Right cardiac atrium (tissue), 5 donors: Measurements from ENCODE around the gene CNTNAP2. TPM values are rescaled to one million over a fixed set of nuclear protein-coding genes. Genes with fewer than 3 reads are reported as not detected.
A peak's percentile ranks its signal among the peaks of the same experiment; 100 is the strongest.

ENCODE experiments used
- ATAC-seq, 2 donors: fragments of 200-7000 bp; cut with Tn5 transposase; one replicate each; pipeline versions ENCODE4 v1.8.0 to v1.9.1; 2020; ENCODE audit warnings: moderate library complexity in 2 of 2, mild to moderate bottlenecking in 1 of 2
- DNase-seq, 3 donors: peaks; one replicate each; pipeline ENCODE4 v3.0.0-alpha.2; 2020
- H3K27ac ChIP-seq: one replicate; pipeline ENCODE4 v1.5.1; 2013; ENCODE audit warnings: mild to moderate bottlenecking, low read length, control low read depth, moderate library complexity
- H3K27me3 ChIP-seq: one replicate; pipeline ENCODE4 v1.6.1; 2013; ENCODE audit not compliant: control insufficient read depth, insufficient read depth
- H3K4me1 ChIP-seq: one replicate; pipeline ENCODE4 v1.6.1; 2013; ENCODE audit warnings: low read length; ENCODE audit not compliant: control insufficient read depth, insufficient read depth
- H3K4me3 ChIP-seq: one replicate; pipeline ENCODE4 v1.5.1; 2013; ENCODE audit warnings: low read length, control low read depth
- H3K9me3 ChIP-seq: one replicate; pipeline ENCODE4 v1.6.1; 2013; ENCODE audit warnings: low read length; ENCODE audit not compliant: control insufficient read depth
- WGBS: extraction: QIAGEN DNeasy Blood & Tissue Kit; methylation state at CpG from one replicate; pipeline ENCODE4 v1.1.7; 2013; 5-methylcytosine and 5-hydroxymethylcytosine counted together
- intact Hi-C, 4 donors: fragments of 100-400 bp; cut with DNase I; formaldehyde crosslinking; loops; one replicate each; pipeline versions ENCODE4 v1.11.0 to v1.14.0; 2022 to 2023
- polyA plus RNA-seq: library from polyadenylated mRNA; stranded (reverse); fragments of 200-250 nt; gene quantifications from one replicate; pipeline ENCODE4 v1.2.3, GENCODE V29; 2013
- total RNA-seq, 4 donors: library from RNA; stranded (reverse); fragmentation: NEBNext Ultra II Directional; extraction: Animal tissue kit (Norgen Biotek cat#: 25700); gene quantifications; one replicate each; pipeline ENCODE4 v1.2.1, GENCODE V29; 2021
- donor health status: healthy with polysubstance abuse.
- donor health status: DM: no; HTN: yes; CAD: no.
- donor health status: DM: no; HTN: no; CAD: no.
- donor health status: DM: no; HTN: yes; CAD: no; lungs with severe emphysema.
- donor health status: DM: yes; HTN: yes; CAD: no.

The CNTNAP2 gene
- total and polyA plus RNA-seq, 5 donors: 0.23 to 1.7 (median 0.91) TPM; not detected in 1

DNA sequence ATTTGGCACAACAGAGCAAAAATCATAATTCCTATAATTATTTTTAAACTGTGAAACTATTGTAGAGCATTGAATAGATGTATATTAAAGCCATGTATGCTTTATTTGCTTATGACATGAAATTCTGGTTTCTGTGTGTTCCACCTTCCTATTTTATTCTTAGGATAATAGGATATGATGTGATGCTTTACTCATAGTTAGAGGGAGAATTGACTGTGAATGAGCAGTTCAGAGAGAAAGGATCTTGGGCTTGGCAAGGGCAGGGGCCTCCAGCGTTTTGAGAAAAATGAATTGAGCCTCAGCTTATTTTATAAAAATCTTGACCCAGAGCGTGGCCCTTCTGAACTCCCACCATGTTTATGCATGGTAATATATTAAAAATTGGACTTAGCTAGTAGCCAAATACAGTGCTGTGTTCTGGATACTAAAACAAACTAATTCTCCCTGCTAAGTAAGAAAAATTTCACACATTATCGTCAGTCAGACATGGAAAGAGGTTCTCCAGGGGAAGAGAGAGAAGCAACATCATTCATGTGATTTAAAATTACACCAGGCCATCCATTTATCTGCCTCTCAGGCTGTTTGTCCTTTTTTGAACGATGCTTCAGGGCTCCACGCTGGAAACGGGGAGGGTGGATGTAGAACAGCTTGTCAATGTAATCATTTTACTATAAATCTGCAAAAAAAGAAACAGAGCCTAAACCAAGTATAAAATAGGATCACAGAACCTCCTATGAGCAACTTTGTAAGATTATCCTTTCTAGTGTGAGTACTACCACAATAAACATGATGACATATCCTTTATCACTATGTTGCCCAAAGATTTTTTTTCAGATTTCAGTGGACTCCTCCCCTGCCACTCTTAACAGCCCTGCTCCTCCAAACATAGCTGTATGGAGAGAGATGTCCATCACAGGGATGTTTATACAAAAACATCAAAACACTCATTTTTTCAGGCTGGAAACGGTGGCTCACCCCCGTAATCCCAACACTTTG lies 2215.9 kb downstream of the CNTNAP2 start:
- Histone ChIP-seq H3K27me3 (no peaks in the 10 kb centered on the region), H3K9me3 (no peaks in the 10 kb centered on the region), H3K4me1 (no peaks in the 10 kb centered on the region), H3K4me3 (no peak overlapping the region), H3K27ac (no peak overlapping the region)
- intact Hi-C loops: no loop called here
- no peak for ATAC-seq
- no peak for DNase-seq
- WGBS: 81% methylated on average over 8 of the region's 8 CpGs

DNA sequence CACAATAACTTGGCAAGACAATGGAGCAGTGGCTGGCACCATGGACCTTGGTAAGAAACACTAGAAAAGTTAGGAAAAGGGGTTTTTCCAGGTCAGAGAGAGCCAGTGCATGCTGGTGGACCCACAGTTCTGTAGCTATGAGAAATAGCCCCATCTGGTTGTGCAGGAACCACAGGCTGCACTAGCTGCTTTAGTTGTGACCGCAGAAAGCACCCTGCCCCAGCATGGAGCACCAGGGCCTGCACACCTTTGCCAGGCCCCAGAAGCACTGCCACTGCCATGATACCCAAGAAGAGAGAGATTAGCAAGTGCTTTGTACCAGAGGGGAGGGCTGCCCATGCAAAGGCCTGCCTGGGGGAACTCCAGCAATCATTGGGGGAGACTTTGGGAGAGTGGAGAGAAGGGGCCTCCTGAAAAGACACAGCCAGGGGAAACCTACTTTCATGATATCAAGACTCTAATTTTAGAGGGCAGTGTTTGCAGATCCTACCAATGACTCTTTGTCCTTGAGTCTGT lies 2217.9 kb downstream of the CNTNAP2 start:
- Histone ChIP-seq H3K4me1 (no peaks in the 10 kb centered on the region), H3K27ac (no peak overlapping the region), H3K27me3 (no peaks in the 10 kb centered on the region), H3K4me3 (no peak overlapping the region), H3K9me3 (no peaks in the 10 kb centered on the region)
- DNase-seq: no peak
- WGBS: 96% methylated on average over 1 of the region's 1 CpG
- intact Hi-C loops: no loop called here
- no peak for ATAC-seq

DNA sequence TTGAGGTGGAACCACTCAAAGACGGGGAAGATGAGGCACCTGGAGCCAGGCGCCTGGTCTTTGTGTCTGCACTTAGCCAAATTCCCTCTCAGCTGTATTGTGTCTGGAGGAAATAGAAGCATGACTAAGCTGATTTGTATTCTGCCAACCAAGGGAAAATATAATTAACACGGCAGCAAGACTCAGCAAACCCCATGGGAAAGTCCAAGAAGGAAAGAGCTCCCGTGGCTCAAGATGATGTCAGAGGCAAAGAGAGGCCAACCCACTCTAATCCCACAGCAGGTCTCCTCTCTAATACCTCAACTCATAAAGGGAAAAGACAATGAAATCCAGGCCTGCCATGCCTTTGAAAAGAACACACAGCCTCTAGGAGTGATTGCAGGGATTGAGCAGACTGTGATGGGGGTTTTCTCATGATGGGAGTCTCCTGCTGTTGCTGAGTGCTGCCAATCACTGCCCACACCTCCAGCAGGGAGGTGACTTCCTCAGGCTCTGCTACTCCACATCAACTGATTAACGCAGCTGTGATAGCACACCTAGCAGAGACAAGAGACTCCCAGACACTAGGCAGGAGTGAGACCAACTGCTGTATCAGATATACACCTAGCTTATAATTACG lies 2218.5 kb downstream of the CNTNAP2 start:
- WGBS: 26% methylated on average over 6 of the region's 6 CpGs
- H3K9me3 ChIP-seq: no peaks in the 10 kb centered on the region
- H3K27ac ChIP-seq: no peak overlapping the region
- no peak overlapping the region for H3K4me3 ChIP-seq
- peak in 1 of 2 donors; percentile 70 for ATAC-seq
- DNase-seq: no peak
- intact Hi-C loops: no loop called here
- H3K4me1 ChIP-seq: no peaks in the 10 kb centered on the region
- H3K27me3 ChIP-seq: no peaks in the 10 kb centered on the region

DNA sequence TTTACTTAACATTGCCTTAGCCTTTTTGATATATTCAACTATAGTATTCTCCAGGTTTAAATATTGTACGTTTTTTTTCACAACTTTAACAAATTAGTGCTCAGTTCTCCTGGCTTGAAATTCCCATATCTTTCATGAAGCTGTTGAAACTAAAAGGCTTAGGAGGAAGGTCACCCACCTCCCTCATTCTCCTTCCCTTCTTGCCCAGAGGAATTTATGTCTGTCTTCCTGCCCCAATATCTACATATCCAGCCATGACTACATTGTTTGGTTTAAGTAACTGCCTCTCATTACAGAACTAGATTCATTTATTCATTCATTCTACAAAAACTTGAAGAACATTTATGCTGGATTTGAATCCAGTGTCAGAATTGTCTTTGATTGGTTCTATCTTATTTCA lies 2219.2 kb downstream of the CNTNAP2 start:
- no peaks in the 10 kb centered on the region for H3K4me1 ChIP-seq
- WGBS: 55% methylated on average over 1 of the region's 1 CpG
- intact Hi-C loops: no loop called here
- no peaks in the 10 kb centered on the region for H3K9me3 ChIP-seq
- no peak for ATAC-seq
- H3K27ac ChIP-seq: no peak overlapping the region
- H3K27me3 ChIP-seq: no peaks in the 10 kb centered on the region
- DNase-seq: no peak
- H3K4me3 ChIP-seq: no peak overlapping the region

DNA sequence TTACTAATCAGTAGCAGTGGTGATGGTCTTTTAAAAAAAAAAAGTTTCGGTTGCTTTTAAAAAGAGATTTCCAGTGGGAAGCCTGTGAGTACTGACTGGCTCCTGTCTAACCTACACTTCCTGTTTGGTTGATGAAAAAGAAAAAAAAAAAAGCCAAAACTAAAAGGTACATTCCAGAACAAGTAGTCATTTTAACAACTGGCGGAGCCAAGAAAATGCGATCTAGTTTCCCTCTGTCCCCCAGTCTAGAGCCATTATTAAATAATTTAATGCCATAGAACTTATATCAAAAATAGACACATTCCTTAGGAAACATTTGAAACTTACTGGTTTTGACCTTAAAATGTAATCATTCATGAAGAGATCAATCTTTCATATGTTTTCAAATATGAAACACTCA lies 2219.8 kb downstream of the CNTNAP2 start:
- Histone ChIP-seq H3K27me3 (no peaks in the 10 kb centered on the region), H3K4me3 (no peak overlapping the region), H3K4me1 (no peaks in the 10 kb centered on the region), H3K9me3 (no peaks in the 10 kb centered on the region), H3K27ac (no peak overlapping the region)
- intact Hi-C loops: no loop called here
- 83% methylated on average over 3 of the region's 3 CpGs for WGBS
- DNase-seq (no peak), ATAC-seq (no peak)

DNA sequence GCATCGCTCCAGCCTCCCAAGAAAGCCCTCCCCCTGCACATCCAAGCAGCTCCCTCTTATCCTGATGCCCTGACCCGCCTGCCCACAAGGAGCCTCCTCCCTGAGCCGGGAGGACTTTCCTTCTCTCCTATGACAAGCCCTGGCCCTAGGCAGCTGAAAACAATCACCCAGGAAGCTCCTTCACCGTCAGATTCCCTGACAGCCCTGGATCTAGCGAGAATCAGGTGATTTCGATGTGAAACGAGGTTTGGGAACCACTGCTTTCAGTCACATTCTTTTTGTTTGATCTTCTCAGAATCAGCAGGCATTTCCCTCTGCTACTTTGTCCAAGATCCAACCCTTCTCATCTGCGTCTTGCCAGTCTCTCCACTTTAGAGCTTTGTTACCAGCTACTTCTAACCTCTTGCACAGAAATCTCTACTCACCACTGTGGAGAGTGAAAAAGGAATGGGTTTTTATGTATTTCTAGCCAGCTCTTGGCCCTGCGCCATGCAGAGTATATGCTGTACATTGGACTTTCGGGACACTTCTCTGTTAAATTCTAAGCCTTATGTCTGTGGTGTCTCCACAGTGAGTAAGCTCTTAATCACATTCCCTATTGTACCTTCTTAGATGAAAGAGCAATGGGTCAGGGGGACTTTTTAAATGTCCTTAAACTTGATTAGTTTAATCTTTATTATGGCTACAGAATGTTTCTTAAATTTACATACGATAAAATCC lies 2220.8 kb downstream of the CNTNAP2 start:
- Histone ChIP-seq H3K4me3 (no peak overlapping the region), H3K9me3 (no peaks in the 10 kb centered on the region), H3K27ac (no peak overlapping the region), H3K27me3 (peaks cover 1% of the 10 kb centered on the region), H3K4me1 (no peaks in the 10 kb centered on the region)
- ATAC-seq (no peak), DNase-seq (no peak)
- WGBS: 67% methylated on average over 11 of the region's 11 CpGs
- intact Hi-C loops: no loop called here

DNA sequence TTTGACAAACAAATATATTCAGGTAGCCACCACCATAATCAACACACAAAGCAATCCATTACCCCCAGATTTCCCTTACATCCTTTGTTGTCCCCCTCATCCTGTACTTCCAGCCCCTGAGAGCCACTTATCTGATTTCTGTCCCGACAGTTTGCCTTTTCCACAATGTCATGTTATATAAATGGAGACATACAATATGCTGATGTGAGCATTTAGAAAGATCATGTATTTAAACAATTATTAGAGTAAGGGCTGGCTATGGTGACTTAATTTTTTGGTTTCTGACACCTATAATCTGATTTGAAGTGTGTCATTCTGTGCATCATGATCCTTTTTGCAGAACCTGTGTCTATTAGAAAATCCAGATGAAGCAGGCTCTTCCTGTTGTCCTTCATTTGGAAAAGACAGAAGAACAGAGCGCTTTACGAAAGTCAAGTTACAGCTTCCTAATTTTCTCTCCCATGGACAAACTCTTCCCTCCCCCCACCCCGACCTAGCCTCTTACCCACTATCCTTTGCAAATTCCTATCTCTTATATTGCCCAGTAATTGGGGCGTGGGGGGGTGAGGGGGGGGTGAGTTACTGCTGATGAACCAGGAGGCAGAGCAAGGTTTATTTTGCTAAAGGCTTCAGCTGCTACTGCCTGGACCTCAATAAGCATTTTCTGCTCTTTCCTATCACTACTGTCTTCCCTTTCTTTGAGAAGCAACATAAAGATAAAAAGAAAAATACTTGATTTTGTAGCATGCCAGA lies 2221.6 kb downstream of the CNTNAP2 start:
- no peak for ATAC-seq
- H3K27me3 ChIP-seq: peaks cover 3% of the 10 kb centered on the region
- H3K9me3 ChIP-seq: no peaks in the 10 kb centered on the region
- H3K4me1 ChIP-seq: no peaks in the 10 kb centered on the region
- DNase-seq: no peak
- intact Hi-C loops: no loop called here
- H3K4me3 ChIP-seq: no peak overlapping the region
- H3K27ac ChIP-seq: no peak overlapping the region
- 36% methylated on average over 5 of the region's 5 CpGs for WGBS

DNA sequence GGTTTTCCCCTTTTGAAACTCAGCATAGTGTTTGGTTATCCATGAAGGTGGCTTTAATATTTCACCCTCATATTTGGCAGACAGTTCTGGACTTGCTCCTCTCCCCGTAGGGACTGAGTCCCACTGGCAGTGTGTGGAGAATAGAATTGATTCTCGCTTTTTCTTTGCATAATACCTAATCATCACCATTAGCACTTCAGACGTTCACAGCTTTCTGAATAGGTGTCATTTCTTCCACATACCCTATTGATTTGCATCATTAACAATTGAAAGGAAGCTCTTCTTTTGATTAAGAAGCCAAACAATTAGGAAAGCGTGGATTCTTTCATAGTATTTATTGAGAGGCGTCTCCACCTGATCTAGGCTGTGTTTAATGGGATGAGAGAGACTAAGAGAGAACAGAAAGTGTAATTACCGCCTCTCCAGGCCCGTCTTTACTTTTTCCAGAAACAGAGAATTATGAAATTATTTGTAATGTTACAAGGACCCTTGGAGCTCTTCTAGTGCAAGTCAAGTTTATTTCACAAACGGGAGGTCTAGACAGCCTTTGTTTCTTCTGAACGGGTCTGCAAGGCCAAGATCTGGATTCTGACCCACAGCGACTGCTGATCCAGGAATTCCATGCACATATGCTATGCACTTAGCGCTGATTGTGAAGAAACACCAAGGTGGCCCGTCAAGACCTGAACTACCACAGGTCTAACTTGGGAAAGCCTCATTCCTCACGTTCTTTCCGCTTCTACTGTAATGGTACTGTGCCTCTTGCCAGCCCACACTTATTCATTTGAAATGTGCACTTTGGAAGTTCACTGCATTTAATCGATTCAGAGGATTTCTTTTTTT lies 2224.1 kb downstream of the CNTNAP2 start:
- no peak for ATAC-seq
- Histone ChIP-seq H3K27ac (no peak overlapping the region), H3K4me3 (no peak overlapping the region), H3K9me3 (no peaks in the 10 kb centered on the region), H3K27me3 (peaks cover 3% of the 10 kb centered on the region), H3K4me1 (no peaks in the 10 kb centered on the region)
- 72% methylated on average over 15 of the region's 15 CpGs for WGBS
- no peak for DNase-seq
- intact Hi-C loops: no loop called here

DNA sequence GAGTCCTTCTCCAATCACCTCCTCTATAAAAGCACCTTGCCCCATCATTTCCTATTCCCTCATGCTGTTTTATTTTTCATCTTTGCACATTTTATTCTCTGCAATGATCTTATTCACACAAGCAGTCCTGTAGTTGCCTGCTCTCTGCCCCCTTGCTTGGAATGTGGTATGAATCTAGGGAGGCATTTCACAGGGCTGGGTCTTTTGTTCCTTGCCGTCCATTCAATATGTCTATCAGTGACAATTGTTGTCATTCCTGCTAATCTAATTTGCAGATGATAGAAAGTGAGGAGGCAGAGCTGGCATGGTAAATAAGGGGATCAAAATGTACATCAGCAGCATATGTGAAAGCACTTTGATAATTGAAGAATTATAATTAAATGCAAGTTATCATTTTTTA lies 2227.8 kb downstream of the CNTNAP2 start:
- ATAC-seq (no peak), DNase-seq (no peak)
- H3K4me1 ChIP-seq: no peaks in the 10 kb centered on the region
- no peak overlapping the region for H3K4me3 ChIP-seq
- H3K9me3 ChIP-seq: no peaks in the 10 kb centered on the region
- 44% methylated on average over 1 of the region's 1 CpG for WGBS
- intact Hi-C loops: no loop called here
- peaks cover 3% of the 10 kb centered on the region for H3K27me3 ChIP-seq
- no peak overlapping the region for H3K27ac ChIP-seq

DNA sequence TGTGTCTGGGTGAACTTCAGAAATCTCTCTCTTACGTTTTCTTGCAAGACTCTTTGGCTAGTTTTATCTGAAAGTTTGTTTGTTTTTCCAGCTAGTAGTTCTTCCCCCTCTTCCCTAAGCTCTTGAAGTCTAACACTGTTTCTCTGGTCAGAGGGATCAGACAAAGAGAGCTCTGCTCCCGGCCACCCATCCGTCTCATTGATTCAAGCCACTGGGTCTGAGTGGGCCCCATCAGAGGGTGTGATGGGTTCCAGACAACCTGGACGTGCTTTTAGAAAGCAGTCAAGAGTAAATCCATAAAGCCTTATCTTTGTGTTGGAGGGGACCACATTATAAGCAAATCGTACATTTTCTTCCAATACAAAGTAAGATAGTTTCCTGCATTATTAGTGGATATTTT lies 2231.4 kb downstream of the CNTNAP2 start:
- H3K27ac ChIP-seq: no peak overlapping the region
- H3K4me1 ChIP-seq: no peaks in the 10 kb centered on the region
- DNase-seq (no peak), ATAC-seq (no peak)
- no peaks in the 10 kb centered on the region for H3K27me3 ChIP-seq
- no peak overlapping the region for H3K4me3 ChIP-seq
- H3K9me3 ChIP-seq: no peaks in the 10 kb centered on the region
- intact Hi-C loops: no loop called here
- 51% methylated on average over 5 of the region's 5 CpGs for WGBS
